Trophoblast cell (in vitro differentiated cells and primary cell): Measurements from ENCODE around the gene ITPKB.

Experiments
- DNase-seq, 2 donors: peaks; one replicate each; pipeline ENCODE4 v3.0.0-alpha.2; 2016
- H2AFZ ChIP-seq: 2 replicates; pipeline ENCODE4 v1.6.1; 2013; ENCODE audit warnings: low read length, moderate library complexity, mild to moderate bottlenecking; ENCODE audit not compliant: insufficient read depth, poor library complexity
- H2AK5ac ChIP-seq: 2 replicates; pipeline ENCODE4 v1.6.1; 2013; ENCODE audit warnings: mild to moderate bottlenecking, low read length
- H2BK120ac ChIP-seq: 2 replicates; pipeline ENCODE4 v1.6.1; 2013; ENCODE audit warnings: low read length, mild to moderate bottlenecking, moderate library complexity; ENCODE audit not compliant: insufficient read depth, poor library complexity
- H2BK12ac ChIP-seq: 2 replicates; pipeline ENCODE4 v1.6.1; 2013; ENCODE audit warnings: mild to moderate bottlenecking, low read length, moderate library complexity
- H2BK5ac ChIP-seq: 2 replicates; pipeline ENCODE4 v1.6.1; 2013; ENCODE audit warnings: low read length, low read depth, moderate library complexity, mild to moderate bottlenecking; ENCODE audit not compliant: poor library complexity
- H3K14ac ChIP-seq: 2 replicates; pipeline ENCODE4 v1.6.1; 2013; ENCODE audit warnings: mild to moderate bottlenecking, low read length
- H3K18ac ChIP-seq: 2 replicates; pipeline ENCODE4 v1.6.1; 2013; ENCODE audit warnings: mild to moderate bottlenecking, low read length
- H3K23ac ChIP-seq: 2 replicates; pipeline ENCODE4 v1.6.1; 2013; ENCODE audit warnings: low read length
- H3K27ac ChIP-seq: 2 replicates; pipeline ENCODE4 v1.5.1; 2013; ENCODE audit warnings: low read depth, mild to moderate bottlenecking, inconsistent platforms, low read length, moderate library complexity
- H3K27me3 ChIP-seq: 2 replicates; pipeline ENCODE4 v1.6.1; 2013; ENCODE audit warnings: inconsistent platforms, mild to moderate bottlenecking, low read length, moderate library complexity; ENCODE audit not compliant: insufficient read depth
- H3K36me3 ChIP-seq, 2 experiments: 1 replicate in 1 of 2; 2 replicates in 1 of 2; pipeline ENCODE4 v1.6.1; 2013; ENCODE audit warnings: low read length in 2 of 2, mild to moderate bottlenecking in 2 of 2, moderate library complexity in 1 of 2; ENCODE audit not compliant: insufficient read depth in 2 of 2, control insufficient read depth in 1 of 2
- H3K4ac ChIP-seq: 2 replicates; pipeline ENCODE4 v1.6.1; 2013; ENCODE audit warnings: low read depth, mild to moderate bottlenecking, low read length, moderate library complexity
- H3K4me1 ChIP-seq, 2 experiments: 1 replicate in 1 of 2; 2 replicates in 1 of 2; pipeline ENCODE4 v1.6.1; 2013; ENCODE audit warnings: low read length in 2 of 2, mild to moderate bottlenecking in 2 of 2, moderate library complexity in 1 of 2; ENCODE audit not compliant: insufficient read depth in 2 of 2, control insufficient read depth in 1 of 2
- H3K4me2 ChIP-seq: 2 replicates; pipeline ENCODE4 v1.6.1; 2013; ENCODE audit warnings: inconsistent platforms, mild to moderate bottlenecking, low read length, moderate library complexity
- H3K4me3 ChIP-seq: 2 replicates; pipeline ENCODE4 v1.5.1; 2013; ENCODE audit warnings: mild to moderate bottlenecking, low read depth, low read length, inconsistent platforms
- H3K79me1 ChIP-seq: one replicate; pipeline ENCODE4 v1.6.1; 2013; ENCODE audit warnings: low read length
- H3K79me2 ChIP-seq: 2 replicates; pipeline ENCODE4 v1.6.1; 2013; ENCODE audit warnings: low read length, mild to moderate bottlenecking; ENCODE audit not compliant: control insufficient read depth, insufficient read depth, poor library complexity
- H3K9ac ChIP-seq: 2 replicates; pipeline ENCODE4 v1.6.1; 2013; ENCODE audit warnings: mild to moderate bottlenecking, low read length
- H3K9me3 ChIP-seq: 2 replicates; pipeline ENCODE4 v1.6.1; 2013; ENCODE audit warnings: low read depth, mild to moderate bottlenecking, control low read depth, inconsistent platforms, low read length; ENCODE audit not compliant: insufficient read depth
- H4K12ac ChIP-seq: 2 replicates; pipeline ENCODE4 v1.6.1; 2013; ENCODE audit warnings: low read depth, mild to moderate bottlenecking, low read length, moderate library complexity
- H4K8ac ChIP-seq: 2 replicates; pipeline ENCODE4 v1.6.1; 2013; ENCODE audit warnings: low read depth, mild to moderate bottlenecking, low read length, moderate library complexity
- H4K91ac ChIP-seq: one replicate; pipeline ENCODE4 v1.6.1; 2013; ENCODE audit warnings: low read depth, mild to moderate bottlenecking, low read length, moderate library complexity
- WGBS: extraction: QIAGEN DNeasy Blood & Tissue Kit; methylation state at CpG from one replicate; pipeline ENCODE4 v1.1.7; 2013; ENCODE audit warnings: missing lambda C conversion rate; ENCODE audit not compliant: insufficient read length, insufficient coverage; ENCODE audit errors: extremely low coverage; 5-methylcytosine and 5-hydroxymethylcytosine counted together

ITPKB gene

GRCh38 chr1:226608699-226609505 is 130.2 kb downstream of the ITPKB start:
- Histone ChIP-seq H2AFZ (no peak overlapping the region), H3K79me1 (no peaks in the 10 kb centered on the region), H3K18ac (no peak overlapping the region), H3K9ac (no peak overlapping the region), H3K4me3 (no peak overlapping the region), H3K4ac (no peak overlapping the region), H3K36me3 (no peaks in the 10 kb centered on the region), H4K12ac (no peak overlapping the region), H2BK120ac (no peak overlapping the region), H3K9me3 (peaks cover 2% of the 10 kb centered on the region), H3K4me2 (no peak overlapping the region), H2BK12ac (no peak overlapping the region), H4K8ac (no peak overlapping the region), H3K27me3 (no peaks in the 10 kb centered on the region), H3K23ac (no peak overlapping the region), H3K27ac (no peak overlapping the region), H2AK5ac (no peak overlapping the region), H4K91ac (no peak overlapping the region), H3K4me1 (peaks cover 14 to 19% of the 10 kb centered on the region in 2 experiments), H3K79me2 (no peaks in the 10 kb centered on the region), H3K14ac (no peak overlapping the region), H2BK5ac (no peak overlapping the region)
- DNase-seq: peak; percentile 62 to 83
- no CpG with 5 or more reads among the region's 18 CpGs for WGBS

DNA sequence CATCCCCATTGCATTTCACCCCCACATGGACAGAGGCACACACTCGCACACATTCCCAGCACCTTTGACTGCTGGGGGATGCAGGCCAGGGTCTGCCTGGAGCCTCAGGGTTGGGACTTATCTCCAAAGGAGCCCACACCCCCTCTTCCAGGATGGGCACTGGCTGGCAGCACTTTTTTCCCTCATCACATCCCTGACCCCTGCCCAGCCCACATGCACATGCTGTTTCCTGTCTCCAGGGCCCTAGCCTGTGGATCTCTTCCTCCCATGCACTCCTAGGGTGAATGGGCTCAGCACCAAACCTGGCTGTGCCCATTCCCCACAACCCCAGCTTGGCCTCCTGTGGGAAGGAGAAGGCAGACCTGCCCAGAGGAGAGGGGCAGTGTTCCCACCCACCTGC is 131.3 kb downstream of the ITPKB start:
- Histone ChIP-seq H3K79me1 (no peaks in the 10 kb centered on the region), H3K9ac (no peak overlapping the region)

DNA sequence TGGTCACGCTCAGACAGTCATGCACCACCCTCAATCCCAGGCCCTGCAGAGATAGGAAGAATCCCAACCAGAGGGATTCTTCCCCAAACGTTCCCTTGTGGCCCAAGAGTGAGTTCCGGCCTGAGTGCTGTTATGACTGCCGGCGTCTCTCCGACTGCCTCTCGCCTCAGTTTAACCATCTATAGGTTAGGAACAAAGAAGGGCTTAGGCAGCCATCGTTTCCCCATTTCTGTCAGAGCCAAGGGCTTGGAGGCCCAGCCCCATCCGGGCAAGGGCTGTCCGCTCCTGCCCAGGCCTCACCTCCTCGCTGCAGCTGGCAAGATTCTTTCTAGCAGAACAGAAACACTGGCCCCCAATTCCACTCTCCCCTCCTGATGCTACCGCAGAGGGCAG is 131.8 kb downstream of the ITPKB start:
- Histone ChIP-seq H3K27ac (no peak overlapping the region), H3K36me3 (no peaks in the 10 kb centered on the region), H3K4me2 (no peak overlapping the region), H3K23ac (no peak overlapping the region), H3K9ac (no peak overlapping the region), H3K79me1 (no peaks in the 10 kb centered on the region), H3K18ac (no peak overlapping the region), H3K9me3 (peaks cover 2% of the 10 kb centered on the region), H4K12ac (no peak overlapping the region), H3K4ac (no peak overlapping the region), H4K91ac (no peak overlapping the region), H2AFZ (no peak overlapping the region), H3K14ac (no peak overlapping the region), H3K4me1 (peaks cover 16 to 22% of the 10 kb centered on the region in 2 experiments), H2BK5ac (no peak overlapping the region), H3K79me2 (no peaks in the 10 kb centered on the region), H3K4me3 (no peak overlapping the region), H2BK120ac (no peak overlapping the region), H4K8ac (no peak overlapping the region), H3K27me3 (no peaks in the 10 kb centered on the region), H2BK12ac (no peak overlapping the region), H2AK5ac (no peak overlapping the region)
- WGBS: no CpG with 5 or more reads among the region's 12 CpGs
- DNase-seq: no peak

More for the DNA sequence above, 131.3 kb downstream of the ITPKB start:
- Histone ChIP-seq H4K91ac (no peak overlapping the region), H3K14ac (no peak overlapping the region), H3K79me2 (no peaks in the 10 kb centered on the region), H2BK12ac (no peak overlapping the region), H2BK120ac (no peak overlapping the region), H4K12ac (no peak overlapping the region), H2AK5ac (no peak overlapping the region), H3K36me3 (no peaks in the 10 kb centered on the region), H3K18ac (no peak overlapping the region), H3K9me3 (peaks cover 2% of the 10 kb centered on the region), H3K23ac (no peak overlapping the region), H2AFZ (no peak overlapping the region), H3K27ac (no peak overlapping the region), H3K4ac (no peak overlapping the region), H3K4me3 (no peak overlapping the region), H2BK5ac (no peak overlapping the region), H3K4me1 (peaks cover 14 to 19% of the 10 kb centered on the region in 2 experiments), H3K27me3 (no peaks in the 10 kb centered on the region), H3K4me2 (no peak overlapping the region), H4K8ac (no peak overlapping the region)
- WGBS: no CpG with 5 or more reads among the region's 1 CpG
- DNase-seq: no peak

- Histone ChIP-seq H3K23ac (no peak overlapping the region), H4K91ac (no peak overlapping the region), H2AK5ac (no peak overlapping the region), H4K8ac (no peak overlapping the region), H3K27ac (no peak overlapping the region), H3K4me3 (no peak overlapping the region), H2BK120ac (no peak overlapping the region), H3K9me3 (peaks cover 2% of the 10 kb centered on the region), H3K36me3 (no peaks in the 10 kb centered on the region), H3K18ac (no peak overlapping the region), H2BK5ac (no peak overlapping the region), H3K27me3 (no peaks in the 10 kb centered on the region), H3K4ac (no peak overlapping the region), H4K12ac (no peak overlapping the region), H2AFZ (no peak overlapping the region), H3K4me2 (no peak overlapping the region), H2BK12ac (no peak overlapping the region), H3K4me1 (peaks cover 16 to 22% of the 10 kb centered on the region in 2 experiments), H3K9ac (no peak overlapping the region), H3K79me1 (no peaks in the 10 kb centered on the region), H3K14ac (no peak overlapping the region), H3K79me2 (no peaks in the 10 kb centered on the region)
- peak in 1 of 2 donors; percentile 29 for DNase-seq
- WGBS: no CpG with 5 or more reads among the region's 11 CpGs
Measured at GRCh38 chr1:226606311-226607267, 132.5 kb downstream of the ITPKB start.
